ENCODE data around the gene ZNF681. TPM values are rescaled to one million over a fixed set of nuclear protein-coding genes. Genes with fewer than 3 reads are reported as not detected.

Gene ZNF681
- total and polyA plus RNA-seq, 2 of the 4 experiments (the other 2 are of a cell fraction), result 0.15 to 0.54 TPM

- intact Hi-C loops (cut with micrococcal nuclease), result no loop called here
- Histone ChIP-seq H4K8ac (ENCODE audit: low read depth in 2 of 2, low read length in 2 of 2) (no peak overlapping the region), H3K9ac (ENCODE audit: low read depth, low read length) (no peak overlapping the region), H3K36me3 (ENCODE audit: control insufficient read depth, insufficient read depth, low read length) (no peaks in the 10 kb centered on the region), H3K56ac (ENCODE audit: extremely low read depth, insufficient read depth, low read length) (no peak overlapping the region), H3K9me1 (ENCODE audit: insufficient read depth, low read length) (no peaks in the 10 kb centered on the region), H3K4me3 (ENCODE audit: insufficient read depth, low read depth, low read length) (no peak overlapping the region), H4K20me1 (ENCODE audit: insufficient read depth, low read length) (no peaks in the 10 kb centered on the region), H3K4me1 (ENCODE audit: control insufficient read depth, insufficient read depth, low read length) (no peaks in the 10 kb centered on the region), H3K4ac (ENCODE audit: low read depth, low read length) (no peak overlapping the region), H3K27ac (ENCODE audit: insufficient read depth, low read length) (no peak overlapping the region), H3K27me3 (ENCODE audit: control insufficient read depth, insufficient read depth, low read length) (no peaks in the 10 kb centered on the region), H3K18ac (ENCODE audit: low read depth, low read length) (no peak overlapping the region), H3K14ac (replicated peaks; ENCODE audit: low read depth, low read length) (no peak overlapping the region), H3K79me1 (ENCODE audit: low read depth in 1 of 2, low read length in 2 of 2) (no peaks in the 10 kb centered on the region), H4K5ac (ENCODE audit: low read depth, low read length) (no peak overlapping the region), H4K91ac (ENCODE audit: insufficient read depth, low read depth, low read length) (no peak overlapping the region), H3K23ac (ENCODE audit: low read depth, low read length) (no peak overlapping the region), H3K9me3 (ENCODE audit: control insufficient read depth, insufficient read depth, low read length) (peaks cover 4% of the 10 kb centered on the region), H2AK9ac (replicated peaks; ENCODE audit: low read depth, low read length, poor library complexity) (no peak overlapping the region), H2AK5ac (ENCODE audit: low read depth, low read length) (no peak overlapping the region), H2BK5ac (ENCODE audit: low read depth, low read length, poor library complexity, severe bottlenecking) (no peak overlapping the region), H2BK120ac (ENCODE audit: low read depth, low read length) (no peak overlapping the region), H2BK15ac (ENCODE audit: low read depth, low read length) (no peak overlapping the region), H3K4me2 (ENCODE audit: low read depth, low read length) (no peak overlapping the region), H2BK20ac (ENCODE audit: low read depth, low read length) (no peak overlapping the region), H2AFZ (replicated peaks; ENCODE audit: low read length, poor library complexity) (no peak overlapping the region)
- dilution Hi-C loops (cut with HindIII; ENCODE audit: low sequenced_read_pairs, unreplicated experiment), result no loop called here
- POLR2A ChIA-PET (ENCODE audit: unreplicated experiment), result no interaction called here
- CTCF ChIA-PET, result no interaction called here
- in situ Hi-C loops (cut with MboI; ENCODE audit: low sequenced_read_pairs), result no loop called here
- no TSS peak for BruUV-seq (replicated peaks)
- DNase-seq (no peak), ATAC-seq (ENCODE audit: low read depth) (no peak)
- TF ChIP-seq FOS (IDR thresholded peaks at IDR 0.05; ENCODE audit: low read depth, low read length) (no peak), POLR2A (IDR thresholded peaks at IDR 0.05; ENCODE audit: low read depth, low read length) (no peak), MAZ (IDR thresholded peaks at IDR 0.05; ENCODE audit: borderline replicate concordance, low read depth, low read length) (no peak), CEBPB (IDR thresholded peaks at IDR 0.05; ENCODE audit: low read depth, low read length) (no peak), CTCF (conservative IDR thresholded peaks at IDR 0.05; ENCODE audit: low read depth, low read length) (no peak), RAD21 (IDR thresholded peaks at IDR 0.05; ENCODE audit: low read length) (no peak), RCOR1 (IDR thresholded peaks at IDR 0.05; ENCODE audit: insufficient replicate concordance, low read length) (no peak), CHD1 (IDR thresholded peaks at IDR 0.05; ENCODE audit: low read depth, low read length) (no peak), NFE2L2 (IDR thresholded peaks at IDR 0.05; ENCODE audit: low read depth, low read length) (no peak), BHLHE40 (IDR thresholded peaks at IDR 0.05; ENCODE audit: low read depth, low read length) (no peak), USF2 (IDR thresholded peaks at IDR 0.05; ENCODE audit: low read depth, low read length) (no peak), MXI1 (IDR thresholded peaks at IDR 0.05; ENCODE audit: borderline replicate concordance, low read depth, low read length) (no peak), SMC3 (IDR thresholded peaks at IDR 0.05; ENCODE audit: low read depth, low read length) (no peak), RFX5 (IDR thresholded peaks at IDR 0.05; ENCODE audit: low read depth, low read length) (no peak), ELK1 (IDR thresholded peaks at IDR 0.05; ENCODE audit: borderline replicate concordance, low read depth, low read length) (no peak), MAFK (IDR thresholded peaks at IDR 0.05; ENCODE audit: low read depth, low read length) (no peak)
Observed at GRCh38 chr19:23795462-23795861, 36.8 kb upstream of the ZNF681 start.

Measured in IMR-90 (cell line).